SIG-M5 treated with dmso at 0.1 percent for 504 hours (cell line): ENCODE results near the gene FAM3B.

Experiments
- DNase-seq: peaks from one replicate; lab custom pipeline; 2025; ENCODE audit not compliant: unreplicated experiment; lab: John Stamatoyannopoulos, UW

Gene FAM3B

DNA sequence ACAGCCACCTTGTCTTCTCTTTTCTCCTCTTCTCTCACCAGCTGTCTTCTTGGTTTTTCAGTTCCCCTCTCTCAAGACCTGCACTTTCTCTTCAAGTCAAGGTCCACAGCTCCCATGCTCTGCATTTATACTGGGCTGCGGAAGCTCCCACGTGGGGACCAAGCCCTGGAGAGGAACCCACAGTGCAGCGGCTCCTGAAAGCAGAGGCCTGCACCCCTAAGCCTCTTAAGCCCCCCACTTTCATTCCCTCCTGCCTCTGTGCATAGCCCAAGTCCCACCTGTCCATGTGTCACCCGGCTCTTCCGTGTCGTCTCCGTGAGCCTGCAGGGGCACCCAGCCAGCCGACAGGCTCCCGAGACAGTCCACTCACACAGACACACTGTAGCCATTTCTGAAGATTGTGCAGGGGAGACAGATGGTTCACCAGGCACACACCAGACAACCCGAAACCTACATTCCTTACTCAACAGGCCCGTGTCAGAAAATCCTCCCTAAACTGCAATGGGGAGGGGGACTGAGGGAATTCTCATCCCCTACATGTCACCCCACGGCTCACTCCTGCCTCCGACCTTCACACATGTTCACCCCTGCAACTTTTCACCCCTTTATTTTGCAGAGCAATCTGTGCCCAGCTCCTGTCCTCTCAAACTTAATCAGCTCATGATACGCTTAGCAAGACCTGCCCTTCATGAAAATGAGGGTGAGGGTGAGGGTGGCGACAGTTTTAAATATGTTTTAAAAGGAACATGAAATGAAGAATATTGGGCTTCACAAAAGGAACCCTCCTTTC lies 51.5 kb downstream of the FAM3B start:
- DNase-seq, result no peak

DNA sequence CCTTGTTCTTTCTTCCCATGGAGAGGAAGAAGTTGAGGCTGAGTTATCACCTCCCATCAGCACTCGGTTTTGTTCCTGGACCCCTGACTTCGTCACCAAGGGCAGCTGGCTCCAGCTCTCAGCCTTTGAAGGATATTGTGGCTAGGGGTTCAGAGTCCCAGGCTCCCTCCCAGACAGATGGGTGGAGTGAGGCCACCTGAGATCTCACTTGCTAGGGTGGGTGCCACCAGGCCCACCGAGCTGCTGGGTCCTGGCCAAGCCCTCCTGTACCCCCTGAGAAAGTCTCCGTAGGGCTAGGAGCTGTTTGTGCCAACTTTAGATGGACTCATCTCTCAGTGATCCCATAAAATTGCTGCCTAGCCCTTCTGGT lies 52.1 kb downstream of the FAM3B start:
- no peak for DNase-seq

DNA sequence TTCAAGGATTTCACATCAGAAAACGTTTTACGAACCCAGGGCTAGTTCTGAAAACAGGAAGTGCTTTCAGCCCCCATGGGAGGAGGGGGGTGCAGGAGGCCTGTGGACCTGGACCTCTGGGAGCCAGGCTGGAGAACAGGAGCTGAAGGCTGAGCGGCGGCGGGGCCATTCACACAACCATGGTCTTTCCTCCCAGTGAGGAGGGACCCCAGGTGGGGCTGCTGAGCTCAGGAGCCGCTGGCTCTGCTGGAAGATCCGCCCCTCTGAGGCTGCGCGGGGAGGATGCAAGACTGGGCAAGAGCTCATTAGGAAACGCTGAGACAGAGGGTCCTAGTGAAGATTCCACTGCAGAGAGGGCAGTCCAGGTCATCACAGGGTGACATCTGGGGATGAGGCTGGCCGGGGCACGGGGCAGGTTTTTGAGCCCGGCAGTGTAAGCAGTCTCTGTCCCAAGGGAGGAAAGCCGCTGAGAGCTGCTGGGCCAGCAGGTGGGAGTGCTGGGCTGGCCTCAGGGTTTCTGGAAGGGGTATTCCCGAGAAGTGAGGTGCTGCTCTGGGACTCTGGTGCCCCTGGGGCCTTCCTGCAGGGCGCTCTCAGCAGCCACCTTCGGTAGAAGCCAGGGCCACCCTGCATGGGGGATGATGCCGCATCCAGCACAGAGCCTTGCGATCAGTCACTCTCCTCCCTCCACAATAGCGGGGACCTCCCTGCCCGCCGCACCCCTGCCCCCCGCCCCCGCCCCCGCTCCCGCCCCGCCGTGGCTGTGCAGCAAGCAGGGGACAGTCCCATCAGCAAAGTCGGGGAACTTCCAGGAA lies 52.7 kb downstream of the FAM3B start:
- peak; percentile 19 for DNase-seq

DNA sequence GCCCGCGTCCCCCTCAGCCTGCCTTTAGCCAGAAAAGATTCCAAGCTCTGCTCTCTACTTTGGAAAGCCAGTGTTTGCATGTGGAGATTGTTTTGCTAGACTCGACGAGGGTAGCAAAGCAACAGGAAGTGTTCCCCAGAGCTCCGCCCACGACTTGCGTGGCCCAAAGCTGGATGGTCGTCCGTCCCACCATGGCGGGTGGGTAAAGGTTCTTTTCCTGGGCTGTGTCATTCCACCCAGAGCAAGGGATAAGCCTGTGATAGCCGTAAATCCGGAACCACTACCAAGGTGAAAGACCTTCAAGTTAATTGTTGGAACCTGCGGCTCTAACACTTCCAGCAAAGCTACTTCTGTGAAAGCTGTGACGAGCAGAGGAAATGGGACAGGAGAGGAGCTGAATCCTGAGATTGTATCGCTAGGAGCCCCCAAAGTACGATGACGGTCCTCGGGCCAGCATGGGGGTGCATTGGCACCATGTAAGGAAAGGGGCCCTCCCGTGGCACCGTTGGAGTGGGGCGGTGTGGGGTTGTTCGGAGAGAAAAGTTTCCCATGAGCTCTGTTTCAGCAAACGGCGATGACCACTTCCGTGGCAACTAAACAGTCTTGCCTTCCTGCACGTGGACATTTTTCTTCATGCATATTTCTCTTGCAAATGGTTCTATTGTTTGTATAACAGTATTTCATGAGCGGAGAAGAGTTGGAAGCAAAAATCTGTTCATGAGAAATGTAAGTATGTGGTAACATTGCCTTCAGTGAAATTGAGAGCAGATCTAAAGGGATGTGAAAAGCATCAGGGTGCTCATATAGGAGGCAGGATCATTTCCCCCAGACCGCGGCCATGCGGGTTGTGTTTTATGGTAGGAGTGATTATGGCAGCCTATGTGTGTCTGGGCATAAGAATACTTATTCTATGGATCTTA lies 53.6 kb downstream of the FAM3B start:
- DNase-seq, result no peak

DNA sequence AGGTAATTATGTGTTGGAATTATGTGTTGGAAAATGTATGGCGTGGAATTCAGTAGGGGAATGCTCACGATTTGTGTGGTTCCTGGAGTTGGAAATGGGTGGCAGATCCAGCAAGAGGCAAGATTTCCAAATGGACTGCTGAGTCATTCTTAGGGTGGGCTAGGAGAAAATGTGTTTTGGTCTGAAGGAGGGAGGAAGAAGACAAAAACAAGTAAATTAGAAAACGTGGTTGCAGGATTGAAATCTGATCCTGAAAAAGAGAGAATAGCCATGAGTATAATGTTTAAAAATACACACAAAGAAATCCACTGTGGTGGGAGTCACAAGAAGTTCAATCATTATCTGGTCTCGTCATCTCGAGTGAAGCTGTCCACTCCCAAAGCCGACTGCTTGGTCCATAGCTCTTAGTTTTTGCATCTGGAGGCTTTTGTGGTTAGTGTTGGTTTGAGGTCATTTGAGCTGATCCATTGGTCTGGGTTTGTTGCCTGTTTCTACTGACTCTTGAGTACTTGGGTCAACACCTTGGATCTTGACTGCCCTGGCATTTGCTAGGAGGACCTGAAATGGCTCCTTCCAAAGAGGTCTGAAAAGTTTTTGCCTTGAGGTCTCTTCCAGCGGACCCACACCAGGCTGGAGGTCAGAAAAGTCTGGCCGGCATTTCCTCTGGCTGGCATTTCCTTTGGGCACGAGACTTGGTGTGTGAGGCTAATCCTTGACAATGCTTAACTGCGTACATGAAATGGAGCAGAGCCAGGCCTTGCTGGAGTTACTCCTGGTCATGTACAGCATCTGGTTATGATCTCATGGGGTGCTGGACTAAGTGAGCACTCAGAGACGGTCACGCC lies 54.5 kb downstream of the FAM3B start:
- DNase-seq, result no peak

DNA sequence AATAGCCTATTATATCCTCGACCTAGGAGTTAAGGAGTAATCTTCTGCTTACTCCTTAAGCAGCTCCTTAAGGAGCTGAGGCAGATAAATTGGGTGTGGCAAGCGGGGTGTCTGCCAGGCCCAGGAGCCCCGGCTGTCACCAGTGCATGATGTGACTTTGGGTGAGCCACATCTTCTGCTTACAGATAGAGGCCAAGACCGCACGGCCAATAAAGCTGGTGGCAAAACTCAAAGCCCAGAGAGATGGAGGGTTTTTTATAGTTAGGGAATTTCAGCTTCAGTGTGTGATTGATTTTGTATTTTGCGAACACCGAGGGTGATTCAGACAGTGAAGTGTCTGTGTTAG lies 55.1 kb downstream of the FAM3B start:
- no peak for DNase-seq

DNA sequence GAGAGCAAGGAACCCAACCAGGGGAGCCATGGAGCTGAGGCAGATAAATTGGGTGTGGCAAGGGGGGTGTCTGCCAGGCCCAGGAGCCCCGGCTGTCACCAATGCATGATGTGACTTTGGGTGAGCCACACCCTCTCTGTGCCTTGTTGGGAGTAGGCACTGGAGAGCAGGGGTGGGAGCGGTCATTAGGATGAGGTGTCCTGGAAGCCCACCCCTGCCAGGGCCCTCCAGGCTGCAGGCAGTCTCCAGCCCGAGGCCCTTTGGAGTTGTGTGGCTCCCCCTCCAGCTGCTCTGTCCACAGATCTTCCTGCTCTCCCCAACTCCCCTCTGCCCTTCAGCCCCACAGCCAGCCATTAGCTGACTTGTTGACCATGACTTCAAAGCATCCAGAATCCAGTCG lies 56.7 kb downstream of the FAM3B start:
- no peak for DNase-seq

DNA sequence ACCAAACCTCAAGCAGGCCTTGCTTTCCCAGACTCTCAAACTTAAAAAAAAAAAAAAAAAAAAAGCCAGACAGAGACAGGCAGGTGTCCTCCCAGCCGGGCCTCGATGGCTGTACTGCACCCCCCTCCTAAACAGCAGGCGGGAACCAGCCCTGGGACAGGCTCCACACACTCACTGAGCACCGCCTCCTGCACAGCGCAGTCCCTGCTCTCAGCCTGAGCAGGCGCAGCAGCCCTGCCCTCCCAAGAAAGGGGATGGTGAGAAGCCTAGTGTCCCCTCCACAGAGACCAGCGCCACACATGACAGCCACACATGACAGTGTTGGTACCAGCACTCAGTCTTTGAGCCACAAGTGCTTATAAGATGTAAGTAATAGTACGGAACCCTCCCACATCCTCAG lies 57.2 kb downstream of the FAM3B start:
- DNase-seq, result no peak

DNA sequence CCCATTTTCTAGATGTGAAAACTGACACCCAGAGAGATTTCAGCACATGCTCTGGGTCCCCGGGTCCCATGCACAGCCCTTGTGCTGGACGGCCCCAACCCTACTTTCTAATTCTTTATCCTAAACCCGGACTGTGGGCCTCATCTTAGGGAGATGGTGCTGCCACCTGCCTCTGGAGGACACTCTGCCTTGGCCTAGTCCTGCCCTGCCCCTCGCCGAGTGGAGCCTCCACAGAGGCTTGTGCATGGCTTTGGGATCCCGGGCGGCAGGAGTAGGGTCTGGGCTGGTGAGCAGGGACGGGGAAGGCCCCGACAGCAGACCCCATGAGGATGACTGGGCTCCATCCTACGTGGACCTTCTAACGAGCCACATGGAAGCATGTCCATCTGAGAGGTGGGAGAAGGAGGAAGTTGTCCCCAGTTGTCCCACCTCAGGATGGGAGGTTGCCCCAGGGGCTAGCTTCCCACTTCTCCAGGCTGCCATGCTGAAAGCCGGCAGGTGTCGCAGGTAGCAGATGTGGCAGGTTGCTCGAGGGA lies 57.6 kb downstream of the FAM3B start:
- DNase-seq, result no peak

DNA sequence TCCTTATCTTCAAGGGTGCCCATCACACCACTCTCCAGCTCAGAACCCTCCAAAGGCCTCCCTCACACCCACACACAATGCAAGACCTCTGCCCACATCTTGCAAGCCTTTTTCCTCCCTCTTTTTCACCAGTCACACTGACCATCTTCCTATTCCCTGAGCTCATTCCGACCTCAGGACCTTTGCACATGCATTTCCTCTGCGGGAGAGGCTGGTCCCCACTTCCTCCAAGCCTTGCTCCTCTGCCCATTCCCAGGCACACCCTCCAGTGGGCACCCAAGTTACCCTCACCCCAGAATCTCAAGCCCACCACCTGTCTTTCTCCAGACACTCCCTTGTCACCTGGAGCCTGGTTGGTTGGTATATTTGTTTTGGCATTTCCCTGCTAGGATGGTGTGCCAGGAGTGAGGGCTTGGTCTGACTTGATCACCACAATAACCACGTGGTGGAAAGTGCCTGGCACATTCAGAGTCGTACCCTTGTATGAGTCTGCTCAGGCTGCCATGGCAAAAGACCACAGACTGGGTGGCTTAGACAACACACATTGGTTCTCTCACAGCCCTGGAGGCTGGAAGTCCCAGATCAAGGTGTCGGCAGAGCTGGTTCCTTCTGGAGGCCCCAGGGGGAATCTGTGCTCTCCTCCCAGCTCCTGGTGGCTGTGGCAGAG lies 58.4 kb downstream of the FAM3B start:
- no peak for DNase-seq

DNA sequence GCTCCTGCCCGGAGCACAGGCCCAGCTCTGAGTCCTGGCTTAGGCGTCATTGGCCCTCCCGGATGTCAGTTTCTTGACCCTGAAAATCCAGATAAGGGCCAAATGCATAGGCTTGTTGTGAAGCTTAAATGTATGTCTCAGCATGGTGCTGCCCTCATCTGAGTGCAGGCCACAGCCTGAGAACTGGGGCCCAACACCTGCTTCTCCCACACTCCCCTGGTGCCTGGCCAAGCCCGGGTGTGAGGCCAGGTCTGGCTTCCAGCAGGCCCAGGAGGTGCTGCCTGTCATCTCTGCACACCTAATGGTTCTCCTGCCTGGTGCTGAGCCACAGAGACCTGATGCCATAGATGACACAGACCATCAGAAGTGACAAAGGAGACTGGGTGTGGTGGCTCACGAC lies 59.3 kb downstream of the FAM3B start:
- DNase-seq, result no peak

DNA sequence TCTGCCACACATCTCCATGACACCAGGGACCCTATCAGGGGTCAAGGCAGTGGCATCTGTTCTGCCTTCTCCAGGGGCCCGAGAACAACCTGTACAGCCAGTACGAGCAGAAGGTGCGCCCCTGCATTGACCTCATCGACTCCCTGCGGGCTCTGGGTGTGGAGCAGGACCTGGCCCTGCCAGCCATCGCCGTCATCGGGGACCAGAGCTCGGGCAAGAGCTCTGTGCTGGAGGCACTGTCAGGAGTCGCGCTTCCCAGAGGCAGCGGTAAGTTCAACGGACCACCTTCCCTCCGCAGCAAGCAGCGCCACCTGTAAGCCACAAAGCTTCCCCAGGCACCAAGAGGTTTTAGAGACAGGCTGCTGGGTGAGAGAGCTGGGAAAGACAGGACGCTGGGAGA lies 61.1 kb downstream of the FAM3B start:
- no peak for DNase-seq

DNA sequence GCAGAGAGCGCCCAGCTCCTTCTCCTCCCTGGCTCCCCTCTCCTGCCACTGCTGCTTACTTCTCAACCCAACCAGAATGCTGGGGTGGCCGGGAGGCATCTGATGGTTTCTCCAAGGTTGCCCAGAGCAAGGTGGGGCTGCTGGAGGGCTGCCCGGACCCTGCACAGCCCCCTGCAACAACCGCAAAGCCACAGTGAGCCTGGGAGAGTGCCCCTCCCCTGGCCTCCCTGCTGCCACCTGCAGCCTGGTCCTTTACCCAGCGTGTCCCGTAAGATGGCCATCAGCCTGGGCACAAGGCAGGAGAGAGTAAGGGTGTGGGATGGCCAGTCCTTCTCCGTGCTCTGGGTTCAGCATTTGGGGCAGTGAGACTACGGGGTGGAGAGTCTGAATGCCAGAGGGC lies 62.2 kb downstream of the FAM3B start:
- DNase-seq, result no peak

DNA sequence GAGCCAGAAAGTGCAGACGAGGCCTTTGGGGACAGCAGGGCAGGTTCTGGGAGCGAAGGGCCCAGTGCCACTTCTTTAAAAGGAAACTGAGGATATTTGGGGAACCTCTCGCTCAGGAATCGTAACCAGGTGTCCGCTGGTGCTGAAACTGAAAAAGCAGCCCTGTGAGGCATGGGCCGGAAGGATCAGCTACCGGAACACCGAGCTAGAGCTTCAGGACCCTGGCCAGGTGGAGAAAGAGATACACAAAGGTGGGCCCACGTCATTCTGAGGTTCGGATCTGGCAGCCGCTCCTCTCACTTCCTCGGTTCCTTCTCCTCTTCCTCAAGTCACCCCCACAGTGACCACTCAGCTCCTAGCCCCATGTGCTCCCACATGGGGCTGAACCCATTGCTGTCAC lies 63.3 kb downstream of the FAM3B start:
- no peak for DNase-seq

DNA sequence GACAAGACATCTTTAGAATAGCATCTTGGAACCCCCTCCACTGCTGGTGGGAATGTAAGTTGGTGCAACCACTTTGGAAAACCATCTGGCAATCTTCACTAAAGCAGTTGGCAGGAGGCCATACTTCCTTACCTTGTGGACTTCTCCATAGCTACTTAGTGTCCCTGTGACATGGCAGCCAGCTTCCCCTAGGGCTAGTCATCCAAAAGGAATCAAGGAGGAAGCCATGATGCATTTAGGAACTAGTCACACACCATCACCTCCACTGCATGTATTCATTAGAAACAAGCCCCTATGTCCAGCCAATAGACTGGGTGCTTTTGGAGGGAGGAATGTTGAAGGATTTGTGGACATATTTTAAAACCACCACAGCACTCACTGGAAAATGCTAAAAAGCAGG lies 65.1 kb downstream of the FAM3B start:
- DNase-seq, result no peak

DNA sequence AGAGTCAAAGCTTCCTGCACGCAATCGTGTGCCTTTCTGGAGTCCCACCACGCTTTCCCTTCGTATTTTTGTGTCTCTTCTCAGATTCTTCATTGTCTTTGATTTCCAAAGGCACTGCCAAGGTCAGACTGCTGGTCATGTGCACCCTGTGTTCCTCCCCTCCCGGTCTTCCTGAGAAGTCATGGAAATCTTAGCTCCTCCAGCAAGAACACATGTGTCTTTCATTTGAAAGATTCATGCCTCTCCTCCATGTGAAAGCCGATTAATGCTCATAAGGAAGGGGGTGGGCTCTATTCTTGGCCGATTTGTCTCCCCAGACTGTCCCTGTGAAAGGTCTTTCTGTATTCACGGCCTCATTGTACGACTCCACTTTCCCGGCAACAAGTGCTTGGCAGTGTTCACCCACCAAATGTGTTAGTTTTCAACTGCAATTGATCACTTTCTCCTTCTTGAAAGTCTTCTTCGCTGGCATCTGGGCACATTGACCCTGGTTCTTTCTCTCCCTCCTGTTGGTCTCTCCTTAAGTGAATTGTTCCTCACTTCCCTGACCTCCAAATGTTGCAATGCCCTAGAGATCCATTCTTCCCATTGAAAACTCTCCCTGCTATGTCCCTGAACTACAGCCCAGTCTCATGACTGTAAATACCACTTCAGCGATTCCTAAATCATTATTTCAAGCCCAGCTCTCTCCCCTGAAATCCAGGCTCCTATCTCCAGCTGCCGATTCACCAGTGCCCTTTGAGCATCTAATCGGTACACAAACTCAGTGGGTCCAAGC lies 70.6 kb downstream of the FAM3B start:
- DNase-seq, result no peak

DNA sequence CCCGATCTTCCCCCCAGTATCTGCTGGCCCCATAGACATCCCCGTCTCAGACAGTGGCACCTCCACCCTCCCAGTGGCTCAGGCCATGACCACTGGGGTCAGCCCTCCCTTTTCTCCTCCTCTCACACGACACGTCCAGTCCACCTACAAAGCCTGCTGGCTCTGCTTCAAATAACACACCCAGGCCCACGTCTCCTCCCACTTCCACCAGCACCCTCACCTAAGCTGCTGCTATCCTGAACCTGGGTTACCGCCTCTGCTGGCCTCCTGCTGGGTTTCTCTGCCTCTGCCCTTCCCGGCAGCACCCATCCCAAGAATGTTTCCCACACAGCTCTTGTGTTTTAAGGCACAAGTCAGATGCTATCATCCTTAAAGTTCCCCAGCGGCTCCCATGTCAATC lies 71.2 kb downstream of the FAM3B start:
- no peak for DNase-seq

DNA sequence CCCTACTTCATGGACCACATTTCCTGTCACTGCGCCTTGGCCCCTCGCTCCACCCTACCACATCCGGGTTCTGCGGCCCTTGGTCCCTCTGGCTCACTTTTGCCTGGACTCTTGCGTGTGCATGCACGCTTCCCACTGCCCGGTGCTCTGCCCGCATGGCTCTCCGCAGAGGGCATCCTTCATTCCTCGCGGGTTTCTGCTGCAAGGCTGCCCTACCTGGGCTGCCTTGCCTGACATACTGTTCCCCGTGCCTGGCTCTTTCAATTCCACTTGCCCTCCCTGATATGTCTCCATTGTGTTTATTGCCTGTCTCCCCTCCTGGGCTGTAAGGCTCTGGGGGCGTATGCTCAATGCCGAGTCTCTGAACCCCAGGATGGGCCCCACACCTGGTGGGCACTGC lies 71.7 kb downstream of the FAM3B start:
- no peak for DNase-seq

DNA sequence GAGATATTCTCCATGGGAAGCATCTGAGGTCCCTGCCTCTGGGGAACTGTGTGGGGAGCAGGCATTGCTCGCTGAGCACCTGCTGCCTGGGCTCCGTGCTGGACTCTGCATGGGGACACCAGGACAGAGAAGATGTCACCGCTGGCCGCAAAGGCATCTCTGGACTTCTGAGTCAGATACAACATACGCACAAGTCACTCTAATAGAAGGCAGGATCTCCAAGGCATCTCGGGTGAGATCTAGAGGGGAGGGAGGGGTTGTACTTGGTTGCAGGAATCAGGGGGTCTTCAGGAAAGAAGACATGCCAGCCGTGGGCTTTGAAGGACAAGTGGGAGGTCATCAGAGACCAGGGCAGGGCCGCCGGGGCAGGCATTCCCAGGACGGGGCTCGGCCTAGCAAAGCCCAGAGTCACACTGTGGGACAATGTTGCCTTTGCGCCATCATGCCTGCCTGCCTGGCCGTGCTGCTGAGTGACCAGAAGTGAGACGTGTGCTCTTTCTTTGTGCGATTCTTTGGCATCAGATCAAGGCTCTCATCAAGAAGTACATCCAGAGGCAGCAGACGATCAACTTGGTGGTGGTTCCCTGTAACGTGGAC lies 73.5 kb downstream of the FAM3B start:
- no peak for DNase-seq
